HG03558 (cell line): ENCODE data around the gene ADRB2.
A peak's percentile ranks its signal among the peaks of the same experiment; 100 is the strongest.
"Not testable (repeated sequence)": the region's sequence is repeated elsewhere in the genome, so short reads cannot be mapped to it uniquely, and the experiment has no call there.

Experiments used
- ATAC-seq: cut with Tn5 transposase; IDR thresholded peaks from one replicate; pipeline ENCODE4 v1.9.1; 2021; ENCODE audit warnings: moderate number of reproducible peaks; ENCODE audit not compliant: unreplicated experiment; ENCODE audit errors: extremely low read depth

Gene ADRB2

GRCh38 chr5:148826053-148826738 lies at the start of gene ADRB2:
Gene ADRB2 (plus strand): TSS chr5:148826611. CDS start chr5:148826832, 221 bp downstream.
- peak; percentile 94 for ATAC-seq

- ATAC-seq = no peak
These were observed 49.6 kb upstream of the ADRB2 start for GRCh38 chr5:148776780-148777179.

- ATAC-seq = no peak
These were observed 47.5 kb upstream of the ADRB2 start for GRCh38 chr5:148778882-148779281.

- ATAC-seq = no peak
These were observed 45.7 kb upstream of the ADRB2 start for GRCh38 chr5:148780711-148781110.

GRCh38 chr5:148781766-148782165 lies 44.6 kb upstream of the ADRB2 start:
- ATAC-seq = no peak

- ATAC-seq = no peak
These were observed 41.2 kb upstream of the ADRB2 start for GRCh38 chr5:148785223-148785622.

- no peak for ATAC-seq
These were observed 40.0 kb upstream of the ADRB2 start for GRCh38 chr5:148786456-148786855.

- ATAC-seq = no peak
These were observed 37.8 kb upstream of the ADRB2 start for GRCh38 chr5:148788636-148789035.

GRCh38 chr5:148790545-148791333 lies 35.7 kb upstream of the ADRB2 start:
- ATAC-seq = no peak

- peak; percentile 99 for ATAC-seq
These were observed 35.1 kb upstream of the ADRB2 start for GRCh38 chr5:148791334-148791667.

- no peak for ATAC-seq
These were observed 34.7 kb upstream of the ADRB2 start for GRCh38 chr5:148791696-148792095.

GRCh38 chr5:148792744-148793143 lies 33.7 kb upstream of the ADRB2 start:
- ATAC-seq = no peak

- ATAC-seq = no peak
These were observed 33.1 kb upstream of the ADRB2 start for GRCh38 chr5:148793261-148793660.

- no peak for ATAC-seq
These were observed 32.1 kb upstream of the ADRB2 start for GRCh38 chr5:148794275-148794674.

- ATAC-seq = no peak
These were observed 31.5 kb upstream of the ADRB2 start for GRCh38 chr5:148794729-148795561.

- ATAC-seq = no peak
These were observed 29.5 kb upstream of the ADRB2 start for GRCh38 chr5:148796936-148797335.

GRCh38 chr5:148798786-148799185 lies 27.6 kb upstream of the ADRB2 start:
- ATAC-seq = no peak

- ATAC-seq = no peak
These were observed 26.5 kb upstream of the ADRB2 start for GRCh38 chr5:148799737-148800527.

GRCh38 chr5:148801682-148802276 lies 24.6 kb upstream of the ADRB2 start:
- no peak for ATAC-seq

GRCh38 chr5:148803451-148803850 lies 23.0 kb upstream of the ADRB2 start:
- ATAC-seq = not testable (repeated sequence)
